ENCODE results near the gene WAPL.

WAPL gene

DNA sequence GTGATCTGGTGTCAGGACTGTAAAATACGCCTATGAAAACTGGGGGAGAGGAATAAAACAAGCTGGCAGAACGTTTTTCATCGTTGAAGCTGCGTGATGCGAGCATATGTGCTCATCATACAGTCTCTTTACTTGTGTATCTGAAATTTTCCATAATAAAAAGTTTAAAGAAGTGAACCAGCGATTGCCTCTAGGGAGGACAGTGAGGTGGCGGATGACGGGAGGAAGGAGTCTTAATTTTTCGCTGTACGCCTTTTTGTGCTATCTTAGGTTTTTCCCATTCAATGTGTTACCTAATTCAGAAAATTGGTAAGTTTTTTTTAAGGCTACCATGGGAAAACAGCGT, 891 bp upstream of the WAPL start:
- no peak for DNase-seq

DNA sequence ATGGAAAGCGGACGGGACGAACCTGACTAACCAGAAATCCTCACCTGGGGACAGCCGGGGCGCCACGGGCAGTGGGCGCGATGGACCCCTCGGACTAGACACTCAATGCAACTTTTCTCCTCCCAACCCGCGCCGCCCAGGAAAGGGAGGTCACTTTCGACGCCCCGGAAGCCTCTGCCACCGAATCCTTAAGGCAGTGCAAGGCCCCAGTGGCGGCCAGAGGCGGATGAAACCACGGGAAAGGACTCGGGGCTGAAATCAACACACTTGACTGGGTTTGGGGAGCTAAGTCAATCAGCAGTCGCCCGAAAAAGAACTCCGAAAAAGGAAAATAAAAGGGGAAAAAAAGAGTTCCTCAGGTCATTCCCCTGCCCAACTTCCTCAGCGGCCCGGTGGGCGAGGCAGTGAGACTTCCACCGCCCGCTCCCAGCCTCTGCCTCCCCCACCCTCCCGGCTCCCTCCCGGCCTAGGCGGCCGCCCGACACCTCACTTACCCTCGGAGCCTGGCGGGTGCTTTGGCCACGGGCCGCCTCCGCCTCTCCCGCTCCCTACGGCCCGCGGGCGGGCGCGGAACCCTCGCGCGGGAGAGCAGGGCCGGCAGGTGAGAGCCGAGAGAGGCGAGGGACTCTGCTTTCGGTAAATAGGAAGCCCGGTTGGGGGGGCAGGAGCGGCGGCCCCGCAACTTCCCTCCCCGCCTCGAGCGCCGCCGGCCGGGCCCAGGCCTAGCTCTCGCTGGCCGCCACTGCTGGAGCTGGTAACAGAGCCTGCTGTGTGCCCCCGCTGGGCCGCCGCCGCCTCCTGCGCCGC, 518 bp downstream of the WAPL start:
- DNase-seq: peak; percentile 53

DNA sequence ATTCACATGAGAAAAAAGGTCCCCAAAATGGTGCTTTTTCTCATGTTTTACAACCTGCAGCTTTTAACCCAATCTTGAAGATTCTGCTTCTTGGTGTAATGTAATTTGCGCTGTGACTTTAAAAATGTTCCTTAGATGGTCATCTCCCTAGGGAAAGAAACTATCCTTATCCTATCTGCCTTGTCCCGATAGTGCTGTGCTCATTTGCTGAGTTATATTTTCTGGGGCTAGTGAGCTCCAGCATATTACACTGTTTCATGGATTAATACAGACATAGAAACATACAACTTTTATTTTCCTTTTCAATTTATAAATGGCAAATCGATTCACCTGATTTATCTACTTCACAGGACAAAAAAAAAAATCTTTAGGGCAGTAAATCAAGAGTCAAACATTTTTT, 2.8 kb downstream of the WAPL start:
- DNase-seq: no peak

DNA sequence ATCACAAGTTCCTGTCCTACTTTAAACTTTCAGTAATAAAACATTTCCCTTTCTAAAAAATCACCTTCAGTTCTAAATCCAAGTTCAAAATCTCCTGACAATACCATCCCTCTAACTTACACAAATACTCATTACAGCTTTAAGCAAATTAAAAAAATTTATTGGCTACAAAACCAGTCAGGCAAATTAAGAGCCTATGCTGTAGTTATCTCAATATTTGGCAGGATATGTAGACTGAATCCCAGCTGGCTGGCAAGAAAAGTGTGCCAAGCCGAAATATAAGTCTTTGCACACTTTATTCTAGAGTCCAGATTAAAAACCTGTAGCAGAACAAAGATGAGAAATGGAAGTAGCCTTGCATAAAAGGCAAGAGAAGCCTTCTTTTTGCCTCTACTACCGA, 9.5 kb downstream of the WAPL start:
- DNase-seq: no peak

DNA sequence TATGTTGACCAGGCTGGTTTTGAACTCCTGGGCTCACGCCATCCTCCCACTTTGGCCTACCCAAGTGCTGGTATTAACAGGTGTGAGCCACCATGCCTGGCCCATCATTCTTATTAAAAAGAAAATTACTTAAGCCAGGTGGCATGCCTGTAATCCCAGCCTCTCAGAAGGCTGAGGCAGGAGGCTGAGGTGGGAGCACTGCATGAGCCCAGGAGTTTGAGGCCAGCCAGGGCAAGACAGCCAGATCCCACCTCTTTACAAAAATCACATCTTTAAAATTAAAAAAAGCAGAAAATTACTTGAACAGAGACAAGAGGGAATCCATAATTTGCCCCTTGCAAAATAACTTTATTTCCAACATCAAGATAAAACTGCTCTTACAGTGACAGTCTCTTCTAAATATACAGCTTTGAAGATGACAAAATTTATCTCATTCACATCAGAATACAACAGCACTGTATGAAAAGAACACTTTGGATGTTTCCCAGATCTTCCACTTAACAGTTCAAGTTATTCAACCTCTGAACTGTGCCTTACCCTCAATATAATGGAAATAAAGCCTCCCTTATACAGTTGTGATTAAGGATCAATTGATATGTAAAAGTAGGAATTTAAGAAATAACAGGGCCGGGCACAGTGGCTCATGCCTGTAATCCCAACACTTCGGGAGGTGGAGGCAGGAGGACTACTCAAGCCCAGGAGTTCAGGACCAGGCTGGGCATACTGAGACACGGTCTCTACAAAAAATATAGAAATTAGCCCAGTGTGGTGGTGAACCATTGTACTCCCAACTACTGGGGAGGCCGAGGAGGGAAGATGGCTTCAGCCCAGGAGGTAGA, 10.3 kb downstream of the WAPL start:
- DNase-seq: no peak

DNA sequence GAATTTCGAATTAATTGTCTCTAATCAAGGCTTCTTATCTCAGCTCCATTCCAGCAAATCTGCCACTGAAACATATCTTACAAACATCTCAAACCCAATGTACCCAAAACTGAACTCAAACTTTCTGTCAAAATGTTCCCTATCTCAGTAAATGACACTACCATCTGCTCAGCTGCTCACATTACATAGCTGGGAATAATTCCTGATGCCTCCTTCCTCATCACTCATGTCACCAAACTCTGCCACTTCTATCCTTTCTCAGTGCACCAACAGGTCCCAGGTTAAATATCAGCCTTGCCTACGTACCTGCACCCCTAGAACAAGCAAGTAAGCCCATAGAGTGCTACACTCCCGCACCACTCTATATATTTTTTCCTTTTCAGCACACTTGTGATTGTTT, 12.4 kb downstream of the WAPL start:
- no peak for DNase-seq

DNA sequence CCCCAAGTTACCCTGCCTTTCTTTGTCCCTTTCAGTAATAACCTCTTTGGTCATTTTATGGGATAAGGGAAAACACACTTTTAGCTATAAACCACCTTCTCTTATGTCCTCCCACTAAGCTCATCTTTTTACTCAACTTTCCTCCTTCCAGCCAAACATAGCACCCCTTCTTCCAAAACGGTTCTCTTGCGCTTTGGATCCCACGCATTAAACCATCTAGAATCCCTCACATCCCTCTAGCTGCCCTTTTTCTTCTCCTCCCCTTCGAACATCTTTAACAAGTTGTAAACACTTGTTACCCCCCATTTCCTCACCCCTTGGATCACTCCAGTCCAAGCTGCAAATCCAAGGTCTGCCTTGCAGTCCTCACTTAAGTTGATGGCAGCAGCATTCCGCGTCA, 13.4 kb downstream of the WAPL start:
- DNase-seq: no peak

DNA sequence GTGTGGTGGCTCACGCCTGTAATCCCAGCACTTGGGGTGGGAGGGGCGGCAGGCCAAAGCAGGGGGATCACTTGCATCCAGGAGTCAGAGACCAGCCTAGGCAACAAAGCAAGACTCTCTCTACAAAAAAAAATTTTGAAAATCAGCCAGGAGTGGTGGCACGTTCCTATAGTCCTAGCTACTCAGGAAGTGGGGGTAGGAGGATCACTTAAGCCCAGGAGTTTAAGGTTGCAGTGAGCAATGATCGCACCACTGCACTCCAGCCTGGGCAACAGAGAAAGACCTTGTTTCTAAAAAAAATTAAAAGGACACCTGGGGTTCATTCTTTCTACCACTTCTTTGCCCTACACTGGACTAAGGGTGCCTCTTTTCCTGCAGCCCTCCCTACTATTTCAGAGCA, 15.1 kb downstream of the WAPL start:
- DNase-seq: peak; percentile 2

DNA sequence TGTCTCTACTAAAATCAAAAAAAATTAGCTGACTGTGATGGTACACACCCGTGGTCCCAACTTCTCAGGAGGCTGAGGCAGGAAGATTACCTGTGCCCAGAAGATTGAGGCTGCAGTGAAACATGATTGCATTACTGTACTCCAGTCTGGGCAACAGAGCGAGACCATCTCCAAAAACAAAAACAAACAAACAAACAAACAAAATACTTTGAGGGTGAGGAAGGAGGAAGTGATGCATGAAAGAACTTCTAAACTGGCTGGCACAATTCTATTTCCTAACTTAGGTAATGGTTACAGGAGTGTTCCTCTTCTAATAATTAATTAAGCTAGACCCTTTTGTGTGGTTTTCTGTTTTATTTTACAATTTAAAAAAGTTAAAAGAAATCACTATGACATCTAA, 15.5 kb downstream of the WAPL start:
- DNase-seq: no peak

DNA sequence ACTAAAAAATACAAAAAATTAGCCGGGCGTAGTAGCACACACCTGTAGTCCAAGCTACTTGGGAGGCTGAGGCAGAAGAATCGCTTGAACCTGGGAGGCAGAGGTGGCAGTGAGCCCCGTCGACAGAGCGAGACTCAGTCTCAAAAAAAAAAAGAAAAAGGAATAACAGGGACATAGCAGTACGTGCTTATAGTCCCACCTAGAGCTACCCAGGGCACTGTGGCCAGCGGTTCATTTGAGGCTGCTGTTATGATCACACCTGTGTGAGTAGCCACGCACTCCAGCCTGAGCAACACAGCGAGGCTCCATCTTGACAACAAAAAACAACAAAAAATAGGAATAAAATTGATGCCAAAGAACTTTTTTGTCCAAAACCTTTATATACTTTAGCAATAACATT, 17.1 kb downstream of the WAPL start:
- no peak for DNase-seq

DNA sequence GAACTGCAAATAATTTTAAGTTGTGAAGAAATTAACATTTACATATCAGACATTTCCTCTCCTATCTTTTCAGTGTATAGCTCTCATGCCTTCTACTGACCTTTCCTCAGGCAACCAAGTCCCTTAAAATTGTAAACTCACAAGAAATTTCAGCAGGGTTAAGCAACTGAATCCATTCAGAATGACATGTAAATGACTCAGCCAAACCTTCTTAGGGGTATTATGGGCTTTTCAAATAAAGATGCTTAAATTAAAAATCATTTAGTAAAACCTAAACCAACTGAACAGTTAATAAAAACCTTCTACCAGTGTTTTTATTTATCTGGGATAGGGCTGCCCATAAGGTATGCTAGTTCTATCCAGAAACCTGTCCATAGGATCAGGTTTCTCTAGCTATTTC, 20.7 kb downstream of the WAPL start:
- peak; percentile 57 for DNase-seq

DNA sequence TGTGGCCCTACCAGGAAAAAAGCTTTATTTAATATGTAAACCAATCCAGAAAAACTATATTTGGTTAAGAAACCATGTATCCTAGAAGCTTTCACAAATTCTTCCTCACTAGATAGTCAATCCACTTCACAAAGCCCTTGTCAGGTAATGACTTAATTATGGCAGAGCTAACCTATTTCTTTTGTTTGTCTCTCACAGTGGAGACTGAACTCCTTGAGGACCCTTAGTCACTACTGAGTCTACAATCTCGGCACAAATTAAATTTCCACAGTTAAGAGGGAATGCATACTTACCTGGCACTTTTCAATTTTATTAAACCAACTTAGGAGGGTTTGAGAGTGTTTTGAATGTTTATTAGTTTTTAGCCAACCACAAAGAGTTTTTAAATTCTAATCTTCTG, 23.0 kb downstream of the WAPL start:
- no peak for DNase-seq

DNA sequence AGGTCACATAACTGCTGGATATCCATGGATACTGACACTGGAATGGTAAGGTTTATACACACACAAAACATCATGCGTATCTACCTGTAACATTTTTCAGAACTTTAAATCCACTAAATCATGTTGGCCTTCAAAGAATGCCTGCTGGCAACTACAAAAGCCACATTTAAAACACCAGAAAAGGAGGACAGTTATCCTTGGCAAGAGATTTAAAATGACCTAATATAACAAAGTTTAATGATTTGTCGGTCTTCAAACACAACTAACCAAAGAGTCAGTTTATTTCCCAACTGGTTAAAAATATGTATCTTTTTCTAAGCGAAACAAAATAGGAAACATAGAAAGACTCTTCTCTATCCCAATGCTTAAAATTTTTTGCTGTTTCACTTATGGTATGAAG, 24.0 kb downstream of the WAPL start:
- DNase-seq: no peak

DNA sequence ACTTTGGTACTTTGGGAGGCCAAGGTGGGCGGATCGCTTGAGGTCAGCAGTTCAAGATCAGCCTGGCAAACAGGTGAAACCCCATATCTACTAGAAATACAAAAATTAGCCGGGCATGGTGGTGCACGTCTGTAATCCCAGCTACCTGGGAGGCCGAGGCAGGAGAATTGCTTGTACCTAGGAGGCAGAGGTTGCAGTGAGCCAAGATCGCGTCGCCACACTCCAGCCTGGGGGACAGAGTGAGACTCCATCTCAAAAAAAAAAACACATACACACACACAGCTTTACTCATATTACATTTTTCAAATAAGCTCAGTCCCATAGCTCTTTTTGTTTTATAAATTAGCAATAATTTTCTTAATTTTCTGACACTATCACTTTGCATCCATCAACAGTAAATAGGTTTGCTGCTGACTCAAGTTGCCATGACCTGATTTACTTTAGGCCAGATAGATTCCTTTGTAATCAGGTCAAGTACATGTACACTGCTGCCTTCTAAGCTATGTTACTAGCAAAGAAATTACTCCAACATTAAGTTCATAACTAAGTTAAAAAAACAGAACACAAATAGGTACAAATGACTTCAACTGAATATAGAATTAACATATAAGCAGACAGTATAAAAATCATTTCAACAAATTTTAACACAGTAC, 31.5 kb downstream of the WAPL start:
- DNase-seq: no peak

DNA sequence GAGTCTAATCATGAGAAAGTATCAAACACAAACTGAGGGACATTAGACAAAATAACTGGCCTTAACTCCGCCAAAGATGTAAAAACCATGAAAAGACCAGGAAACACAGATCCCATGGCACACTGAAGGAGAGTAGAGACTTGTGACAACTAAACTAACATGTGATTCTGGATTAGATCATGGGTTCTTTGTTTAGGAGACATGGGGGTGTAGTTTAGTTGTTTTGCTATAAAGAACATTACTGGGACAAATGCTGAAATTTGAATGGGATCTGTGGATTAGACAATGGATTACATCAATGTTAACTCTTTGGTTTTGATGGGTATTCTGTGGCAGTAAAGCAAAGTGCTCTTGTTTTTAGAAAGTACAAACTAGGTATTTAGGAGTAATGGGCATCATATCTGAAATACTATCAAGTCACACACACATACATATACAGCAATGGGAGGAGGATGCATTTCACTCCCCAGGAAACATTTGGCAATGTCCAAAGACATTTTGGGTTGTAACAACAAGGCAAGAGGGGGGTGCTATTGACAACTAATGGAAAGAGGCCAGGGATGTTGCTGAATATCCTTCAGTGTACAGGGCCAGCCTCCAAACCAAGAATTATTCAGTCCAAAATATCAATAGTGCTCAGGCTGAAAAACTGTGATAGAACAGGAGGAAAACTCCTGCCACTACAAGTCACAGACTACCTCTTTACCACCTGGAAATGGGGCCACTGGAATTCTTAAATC, 32.4 kb downstream of the WAPL start:
- DNase-seq: no peak

DNA sequence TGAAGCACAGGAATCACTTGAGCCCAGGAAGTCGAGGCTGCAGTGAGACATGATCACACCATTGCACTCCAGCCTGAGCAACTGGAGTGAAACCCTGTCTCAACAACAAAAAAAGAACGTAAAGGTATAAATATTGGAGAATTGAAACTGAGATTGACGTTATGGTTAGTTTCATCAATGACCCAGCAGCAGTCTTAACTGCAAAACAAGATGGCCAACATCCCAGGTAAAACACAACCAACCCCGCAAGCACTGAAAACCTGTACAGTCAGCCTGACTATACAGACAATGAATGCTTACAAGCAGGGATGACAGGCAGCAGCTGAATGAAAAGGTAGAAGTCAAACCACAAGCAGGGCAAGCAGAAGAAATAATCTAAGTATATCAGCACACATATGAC, 34.7 kb downstream of the WAPL start:
- DNase-seq: no peak

DNA sequence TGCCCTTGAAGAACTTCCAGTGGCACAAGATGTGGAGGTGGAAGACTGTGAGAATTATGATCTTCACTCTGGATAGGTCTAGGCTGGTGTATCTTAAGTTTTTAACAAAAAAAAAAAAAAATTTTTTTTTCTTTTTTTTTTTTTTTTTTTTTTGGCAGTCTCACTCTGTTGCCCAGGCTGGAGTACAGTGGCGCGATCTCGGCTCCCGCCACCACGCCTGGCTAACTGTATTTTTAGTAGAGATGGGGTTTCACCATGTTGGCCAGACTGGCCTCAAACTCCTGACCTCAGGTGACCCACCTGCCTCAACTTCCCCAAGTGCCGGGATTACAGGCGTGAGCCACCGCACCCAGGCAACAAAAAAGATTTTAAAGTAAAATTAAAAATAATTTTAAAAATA, 37.9 kb downstream of the WAPL start:
- no peak for DNase-seq

DNA sequence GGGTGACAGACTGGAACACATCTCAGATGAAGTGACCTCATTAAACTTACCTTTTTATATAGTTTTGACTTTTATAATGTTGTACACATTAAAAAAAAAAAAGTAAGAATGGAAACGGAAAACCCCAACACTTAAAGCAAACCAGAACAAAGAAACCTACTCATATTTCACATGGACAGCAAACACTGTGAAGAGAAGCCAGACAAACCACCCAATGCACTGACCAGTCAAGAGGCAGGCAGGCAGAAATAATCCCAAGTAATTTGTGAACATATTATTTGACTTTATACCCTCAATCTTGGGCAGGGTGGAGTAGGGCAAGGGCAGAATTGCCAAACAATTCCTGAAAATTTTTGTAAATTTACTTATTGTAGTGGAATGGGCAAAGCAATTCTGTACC, 39.8 kb downstream of the WAPL start:
- no peak for DNase-seq

DNA sequence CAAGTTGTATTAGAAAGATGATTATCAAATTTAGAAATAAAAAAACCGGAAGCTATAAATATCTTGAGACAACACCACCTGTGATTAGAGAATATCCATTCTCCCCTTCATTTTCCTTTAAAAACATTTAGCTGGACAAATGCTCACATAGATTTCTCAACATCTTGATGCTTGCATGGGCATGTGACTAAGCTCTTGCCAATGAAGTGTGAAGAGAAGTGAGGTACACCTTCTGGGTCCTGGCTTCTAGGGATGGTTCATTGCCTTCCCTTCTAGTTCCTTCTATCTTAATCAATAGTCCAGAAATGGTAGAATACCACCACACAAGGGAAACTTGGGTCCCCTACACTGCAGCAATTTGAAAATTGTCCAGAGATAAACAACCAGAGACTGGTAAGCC, 41.0 kb downstream of the WAPL start:
- DNase-seq: no peak

DNA sequence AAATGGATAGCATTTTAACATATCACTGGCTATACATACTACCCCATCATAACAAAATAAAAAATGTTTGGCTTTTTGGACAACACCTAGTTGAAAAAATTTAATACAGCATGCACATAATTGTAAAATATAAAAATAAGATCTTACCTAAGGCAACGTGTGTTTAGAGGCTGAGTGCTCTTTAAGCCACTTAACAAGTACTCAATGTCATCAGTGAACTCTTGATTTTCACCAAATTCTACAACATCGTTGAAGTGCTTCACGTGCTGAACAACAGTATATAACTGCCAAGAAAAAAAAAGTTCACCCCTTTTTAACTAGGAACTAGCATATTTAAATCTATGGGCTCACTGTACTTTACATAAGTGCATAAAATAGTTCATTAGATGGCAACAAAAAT, 49.5 kb downstream of the WAPL start:
- no peak for DNase-seq

DNA sequence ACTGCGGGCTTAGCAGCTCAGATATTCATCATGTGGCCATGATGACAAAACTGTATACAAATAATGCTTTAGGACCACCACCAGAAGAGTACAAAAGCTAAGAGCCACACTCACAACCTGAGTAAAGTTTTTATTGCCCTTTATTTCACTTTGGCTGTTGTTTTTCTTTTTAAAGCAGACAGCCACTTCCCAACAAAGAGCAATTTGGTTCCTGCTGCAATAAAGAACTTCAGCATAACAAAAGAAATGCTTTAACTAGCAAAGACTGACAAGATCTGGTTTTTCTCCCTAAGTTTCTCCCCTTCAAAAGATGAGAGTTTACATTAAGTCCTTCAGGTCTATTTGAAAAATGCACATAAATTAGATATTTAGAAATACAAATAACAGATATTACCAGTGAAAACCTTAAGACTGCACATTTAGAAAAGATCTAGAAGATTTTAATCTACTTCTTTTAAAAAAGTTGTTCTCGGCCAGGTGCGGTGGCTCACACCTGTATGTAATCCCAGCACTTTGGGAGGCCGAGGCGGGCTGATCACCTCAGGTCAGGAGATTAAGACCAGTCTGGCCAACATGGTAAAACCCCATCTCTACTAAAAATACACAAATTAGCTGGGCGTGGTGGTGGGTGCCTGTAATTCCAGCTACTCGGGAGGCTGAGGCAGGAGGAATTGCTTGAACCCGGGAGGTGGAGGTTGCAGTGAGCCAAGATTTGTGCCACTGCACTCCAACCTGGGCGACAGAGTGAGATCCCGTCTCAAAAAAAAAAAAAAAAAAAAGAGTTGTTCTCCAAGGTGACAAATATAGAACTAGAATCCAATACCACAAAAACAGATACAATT, 59.4 kb downstream of the WAPL start:
- DNase-seq: no peak

DNA sequence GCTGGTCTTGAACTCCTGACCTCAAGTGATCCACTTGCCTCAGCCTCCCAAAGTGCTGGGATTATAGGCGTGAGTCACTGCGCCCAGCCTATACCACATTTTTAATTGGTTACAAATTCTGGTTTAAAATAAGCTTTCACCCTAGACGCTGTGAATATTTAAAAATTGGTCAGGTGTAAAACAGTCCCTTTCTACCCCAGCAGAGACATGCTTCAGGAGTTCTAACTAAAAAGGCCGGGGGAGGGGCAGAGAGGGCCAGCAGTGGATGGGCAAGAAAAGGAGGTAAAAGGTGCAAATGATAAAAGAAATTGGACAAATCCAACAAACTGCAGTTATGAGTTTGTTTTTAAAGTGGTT, 70.0 kb downstream of the WAPL start:
- no peak for DNase-seq
